B cell (primary cell): ENCODE results near the gene HDHD3. TPM values are rescaled to one million over a fixed set of nuclear protein-coding genes. Genes with fewer than 3 reads are reported as not detected.
"Not testable (repeated sequence)": the region's sequence is repeated elsewhere in the genome, so short reads cannot be mapped to it uniquely, and the experiment has no call there.

ENCODE experiments used
- ATAC-seq: fragments of 200-7000 bp; cut with Tn5 transposase; one replicate; pipeline ENCODE4 v1.10.0; 2021; ENCODE audit warnings: low read depth, mild to moderate bottlenecking, moderate number of reproducible peaks, moderate library complexity
- CTCF ChIA-PET: fragments of 350-600 bp; sonication (Branson Sonifier 250); formaldehyde crosslinking; loops from one replicate; lab custom pipeline; 2021; ENCODE audit warnings: antibody characterized with exemption, inconsistent platforms; lab: Charles Lee
- POLR2A ChIA-PET: fragments of 350-600 bp; sonication (Branson Sonifier 250); formaldehyde crosslinking; loops from one replicate; lab custom pipeline; 2021; ENCODE audit warnings: antibody characterized with exemption; lab: Charles Lee
- DNase-seq: peaks from one replicate; pipeline ENCODE4 v3.0.0; 2013
- H2AFZ ChIP-seq: 2 replicates; pipeline ENCODE4 v1.6.1; 2012; ENCODE audit warnings: mild to moderate bottlenecking, low read depth, low read length; ENCODE audit not compliant: insufficient read depth, poor library complexity, severe bottlenecking
- H3K27ac ChIP-seq, 2 donors: 1 replicate in 1 of 2; 2 replicates in 1 of 2; pipeline ENCODE4 v1.5.1; 2012 to 2013; ENCODE audit warnings: low read length in 2 of 2, mild to moderate bottlenecking in 2 of 2, moderate library complexity in 1 of 2
- H3K27me3 ChIP-seq, 4 experiments: fragments of 200-600 bp in 1 of 4; sonication (generic) in 1 of 4; replicated peaks in 1 of 4; 1 replicate in 2 of 4; 2 replicates in 2 of 4; pipeline versions ENCODE4 v1.6.1 to v1.7.0; 2013 to 2016; ENCODE audit warnings: low read length in 3 of 4, mild to moderate bottlenecking in 2 of 4, mixed read lengths in 1 of 4, moderate library complexity in 1 of 4; ENCODE audit not compliant: insufficient read depth in 4 of 4, control insufficient read depth in 3 of 4; ENCODE audit errors: control extremely low read depth in 1 of 4
- H3K36me3 ChIP-seq, 2 experiments: replicated peaks in 1 of 2; 1 replicate in 1 of 2; 2 replicates in 1 of 2; pipeline versions ENCODE4 v1.6.1 to v1.7.1; 2013; ENCODE audit warnings: low read length in 1 of 2; ENCODE audit not compliant: insufficient read depth in 2 of 2, control insufficient read depth in 1 of 2; ENCODE audit errors: control extremely low read depth in 1 of 2, extremely low read depth in 1 of 2
- H3K4me1 ChIP-seq, 2 donors: fragments of 200-600 bp in 1 of 2; sonication (generic) in 1 of 2; 1 replicate in 1 of 2; 2 replicates in 1 of 2; pipeline versions ENCODE4 v1.5.1 to v1.6.1; 2013 to 2017; ENCODE audit warnings: low read length in 2 of 2; ENCODE audit not compliant: control insufficient read depth in 2 of 2, insufficient read depth in 2 of 2
- H3K4me2 ChIP-seq: replicated peaks from 2 replicates; pipeline ENCODE3; 2012; ENCODE audit warnings: mild to moderate bottlenecking, low read depth, low read length; ENCODE audit not compliant: poor library complexity, severe bottlenecking
- H3K4me3 ChIP-seq, 5 experiments: fragments of 200-600 bp in 1 of 5; sonication (generic) in 1 of 5; 1 replicate in 3 of 5; 2 replicates in 2 of 5; pipeline versions ENCODE4 v1.5.1 to v1.7.0; 2011 to 2016; ENCODE audit warnings: low read length in 4 of 5, mild to moderate bottlenecking in 4 of 5, low read depth in 2 of 5, control low read depth in 1 of 5, moderate library complexity in 1 of 5; ENCODE audit not compliant: insufficient read depth in 1 of 5; ENCODE audit errors: control extremely low read depth in 1 of 5, extremely low read depth in 1 of 5
- H3K79me2 ChIP-seq: fragments of 200-600 bp; sonication (generic); one replicate; pipeline ENCODE4 v1.6.0; 2016; ENCODE audit warnings: low read length; ENCODE audit not compliant: control insufficient read depth, insufficient read depth
- H3K9ac ChIP-seq: fragments of 200-600 bp; sonication (generic); 2 replicates; pipeline ENCODE4 v1.6.1; 2017; ENCODE audit warnings: mild to moderate bottlenecking, low read length, moderate library complexity
- H3K9me3 ChIP-seq, 3 donors: one replicate each; pipeline versions ENCODE4 v1.6.1 to v1.7.1; 2013; ENCODE audit warnings: low read length in 2 of 3; ENCODE audit not compliant: control insufficient read depth in 2 of 3, insufficient read depth in 1 of 3; ENCODE audit errors: control extremely low read depth in 1 of 3
- H4K20me1 ChIP-seq: 2 replicates; pipeline ENCODE4 v1.6.0; 2012; ENCODE audit warnings: mild to moderate bottlenecking, low read length; ENCODE audit not compliant: insufficient read depth, control insufficient read depth, poor library complexity, severe bottlenecking
- H3K27ac Mint-ChIP-seq: one replicate; pipeline ENCODE4 v1.8.0; 2021; ENCODE audit warnings: mixed read lengths
- H3K27me3 Mint-ChIP-seq: one replicate; pipeline ENCODE4 v1.8.0; 2021; ENCODE audit warnings: mixed read lengths
- H3K4me1 Mint-ChIP-seq: one replicate; pipeline ENCODE4 v1.8.0; 2021; ENCODE audit warnings: mixed read lengths
- H3K4me3 Mint-ChIP-seq: one replicate; pipeline ENCODE4 v1.8.0; 2021; ENCODE audit warnings: mixed read lengths
- H3K9me3 Mint-ChIP-seq: one replicate; pipeline ENCODE4 v1.8.0; 2022; ENCODE audit warnings: mixed read lengths; ENCODE audit not compliant: insufficient read depth
- CTCF ChIP-seq: fragments of 200-600 bp; IDR thresholded peaks from one replicate; pipeline ENCODE4 v1.8.0; 2022; ENCODE audit warnings: antibody characterized with exemption, mild to moderate bottlenecking
- EZH2 ChIP-seq: IDR thresholded peaks from 2 replicates; pipeline ENCODE4 v1.6.1; 2012; ENCODE audit warnings: borderline replicate concordance, low read depth, mild to moderate bottlenecking, moderate library complexity, low read length; ENCODE audit not compliant: insufficient read depth, poor library complexity, severe bottlenecking
- WGBS: methylation state at CpG from one replicate; pipeline ENCODE4 v1.1.5; 2013; ENCODE audit warnings: missing lambda C conversion rate; ENCODE audit not compliant: insufficient coverage; 5-methylcytosine and 5-hydroxymethylcytosine counted together
- intact Hi-C: fragments of 100-400 bp; cut with micrococcal nuclease; formaldehyde crosslinking; loops from one replicate; pipeline ENCODE4 v1.10.0; 2022
- polyA plus RNA-seq: library from polyadenylated mRNA; depleted of rRNA; stranded (reverse); fragments of >200 nt; gene quantifications from 2 replicates; pipeline ENCODE4 v1.2.3, GENCODE V29; 2012
- total RNA-seq, 2 donors: library from RNA; stranded (reverse); fragments of 120-200 nt in 1 of 2; gene quantifications; 1 replicate in 1 of 2; 2 replicates in 1 of 2; pipeline versions ENCODE4 v1.2.3 to v1.2.4, GENCODE V29; 2013 to 2022

The HDHD3 gene
- total and polyA plus RNA-seq, 2 donors (not counting 1 experiment from before 2014, with no cell fraction given), result 26.2 to 36.3 TPM

- H3K9ac ChIP-seq, DNase-seq, H3K9me3 Mint-ChIP-seq, H3K4me3 Mint-ChIP-seq, H4K20me1 ChIP-seq, H3K27me3 Mint-ChIP-seq, ATAC-seq, CTCF ChIA-PET, H3K79me2 ChIP-seq, H3K4me3 ChIP-seq, H3K4me2 ChIP-seq, H3K27ac ChIP-seq, H3K27me3 ChIP-seq, H3K36me3 ChIP-seq, H3K9me3 ChIP-seq, H3K27ac Mint-ChIP-seq, H2AFZ ChIP-seq: not testable (repeated sequence)
- POLR2A ChIA-PET, result interaction anchor here (0.6 kb wide), 1 partner anchor 179 kb away, joined by 7 read pairs; no protein-coding TSS in a partner anchor
- peaks cover 3 to 12% of the 10 kb centered on the region in 2 donors for H3K4me1 ChIP-seq
- H3K4me1 Mint-ChIP-seq, result peaks cover 11% of the 10 kb centered on the region
- 74% methylated on average over 5 of the region's 7 CpGs for WGBS
- intact Hi-C loops, result loop anchor here (2.0 kb wide), 1 partner anchor 19 kb away; the partner anchor contains the start of gene ALAD
Observed at GRCh38 chr9:113381441-113381840, 4.7 kb upstream of the HDHD3 start.

- Mint-ChIP-seq H3K4me3 (peak overlapping the region; percentile 7), H3K27ac (peak overlapping the region; percentile 73), H3K27me3 (no peaks in the 10 kb centered on the region), H3K4me1 (peaks cover 11% of the 10 kb centered on the region), H3K9me3 (no peaks in the 10 kb centered on the region)
- WGBS, result no CpG with 5 or more reads among the region's 1 CpG
- no peaks in the 10 kb centered on the region for H3K9me3 ChIP-seq
- ATAC-seq (peak; percentile 25), DNase-seq (peak; percentile 57)
- H3K4me2 ChIP-seq, result peak overlapping the region; percentile 2
- H3K4me1 ChIP-seq, result peaks cover 3 to 15% of the 10 kb centered on the region in 2 donors
- no peaks in the 10 kb centered on the region for H3K36me3 ChIP-seq
- intact Hi-C loops, result loop anchor here (2.0 kb wide), 1 partner anchor 20 kb away; the partner anchor contains the start of gene ALAD
- CTCF ChIA-PET, result no interaction called here
- no peaks in the 10 kb centered on the region for H3K27me3 ChIP-seq
- H3K9ac ChIP-seq, result no peak overlapping the region
- peak overlapping the region; percentile 3 to 44 for H3K27ac ChIP-seq
- H3K4me3 ChIP-seq, result no peak overlapping the region
- TF ChIP-seq EZH2 (no peak), CTCF (no peak)
- H2AFZ ChIP-seq, result peak overlapping the region; percentile 66
- H3K79me2 ChIP-seq, result no peaks in the 10 kb centered on the region
- POLR2A ChIA-PET, result interaction anchor here (0.6 kb wide), 1 partner anchor 180 kb away, joined by 7 read pairs; no protein-coding TSS in a partner anchor
- no peaks in the 10 kb centered on the region for H4K20me1 ChIP-seq
Observed at GRCh38 chr9:113380869-113381378, 4.1 kb upstream of the HDHD3 start.

GRCh38 chr9:113379829-113380210 is 3.0 kb upstream of the HDHD3 start:
- H4K20me1 ChIP-seq, H3K27ac ChIP-seq, POLR2A ChIA-PET, H2AFZ ChIP-seq, H3K4me3 Mint-ChIP-seq, H3K36me3 ChIP-seq, H3K79me2 ChIP-seq, ATAC-seq, H3K27me3 ChIP-seq, H3K9ac ChIP-seq, H3K4me3 ChIP-seq, H3K9me3 ChIP-seq, CTCF ChIA-PET, H3K4me2 ChIP-seq, H3K27me3 Mint-ChIP-seq, DNase-seq, H3K9me3 Mint-ChIP-seq: not testable (repeated sequence)
- peak overlapping the region; percentile 3 for H3K27ac Mint-ChIP-seq
- peaks cover 22% of the 10 kb centered on the region for H3K4me1 Mint-ChIP-seq
- peaks cover 7 to 21% of the 10 kb centered on the region in 2 donors for H3K4me1 ChIP-seq
- intact Hi-C loops, result loop anchor here (2.0 kb wide), 1 partner anchor 21 kb away; the partner anchor contains the start of gene ALAD
- WGBS, result no CpG with 5 or more reads among the region's 2 CpGs
